ENCODE results near the gene SETD2. TPM values are rescaled to one million over a fixed set of nuclear protein-coding genes. Genes with fewer than 3 reads are reported as not detected.

The SETD2 gene
- total RNA-seq, 4 donors from 2014 or later, result 54.3 to 113 (median 67.9) TPM

DNA sequence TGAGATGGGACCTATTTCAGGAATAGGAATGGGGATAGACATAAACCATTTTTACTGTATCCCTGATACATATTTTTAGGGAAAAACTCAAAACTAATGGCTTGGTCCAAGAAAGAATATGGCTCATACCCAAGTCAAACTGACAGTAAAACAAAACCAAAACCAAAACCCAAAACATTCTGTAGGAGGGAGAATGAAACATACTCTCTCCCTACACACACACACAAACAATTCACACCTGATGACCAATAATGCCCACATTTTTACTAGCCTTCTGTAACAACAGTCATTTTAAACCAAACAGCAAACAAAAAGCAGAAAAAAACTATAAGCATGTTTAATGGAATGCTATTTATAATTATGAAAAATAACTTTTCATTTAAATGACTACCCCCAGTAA, 109.5 kb downstream of the SETD2 start:
- Histone ChIP-seq H3K9me3 (no peaks in the 10 kb centered on the region), H3K27me3 (no peaks in the 10 kb centered on the region), H3K4me3 (no peak overlapping the region), H3K27ac (no peak overlapping the region), H3K36me3 (peaks cover 0 to 9% (median 5%) of the 10 kb centered on the region in 4 donors), H3K4me1 (peaks cover 0 to 7% (median 0%) of the 10 kb centered on the region in 4 donors)
- in situ Hi-C loops (cut with MboI; ENCODE audit: low pct_ligation_motif_present in 1 of 4, low pct_unique_long_range_greater_than_20kb in 1 of 4, low sequenced_read_pairs in 3 of 4), result no loop called here
- no peak for DNase-seq
- intact Hi-C loops (cut with DNase I; ENCODE audit: low total_unique reads), result no loop called here
- TF ChIP-seq POLR2A (IDR thresholded peaks at IDR 0.05), result no peak
- no peak for TF ChIP-seq EP300 (IDR thresholded peaks at IDR 0.05; ENCODE audit: low read depth)
- TF ChIP-seq, protein P1, sequence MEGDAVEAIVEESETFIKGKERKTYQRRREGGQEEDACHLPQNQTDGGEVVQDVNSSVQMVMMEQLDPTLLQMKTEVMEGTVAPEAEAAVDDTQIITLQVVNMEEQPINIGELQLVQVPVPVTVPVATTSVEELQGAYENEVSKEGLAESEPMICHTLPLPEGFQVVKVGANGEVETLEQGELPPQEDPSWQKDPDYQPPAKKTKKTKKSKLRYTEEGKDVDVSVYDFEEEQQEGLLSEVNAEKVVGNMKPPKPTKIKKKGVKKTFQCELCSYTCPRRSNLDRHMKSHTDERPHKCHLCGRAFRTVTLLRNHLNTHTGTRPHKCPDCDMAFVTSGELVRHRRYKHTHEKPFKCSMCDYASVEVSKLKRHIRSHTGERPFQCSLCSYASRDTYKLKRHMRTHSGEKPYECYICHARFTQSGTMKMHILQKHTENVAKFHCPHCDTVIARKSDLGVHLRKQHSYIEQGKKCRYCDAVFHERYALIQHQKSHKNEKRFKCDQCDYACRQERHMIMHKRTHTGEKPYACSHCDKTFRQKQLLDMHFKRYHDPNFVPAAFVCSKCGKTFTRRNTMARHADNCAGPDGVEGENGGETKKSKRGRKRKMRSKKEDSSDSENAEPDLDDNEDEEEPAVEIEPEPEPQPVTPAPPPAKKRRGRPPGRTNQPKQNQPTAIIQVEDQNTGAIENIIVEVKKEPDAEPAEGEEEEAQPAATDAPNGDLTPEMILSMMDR (IDR thresholded peaks at IDR 0.05), result no peak
- no peak for TF ChIP-seq POLR2AphosphoS5 (IDR thresholded peaks at IDR 0.05)

DNA sequence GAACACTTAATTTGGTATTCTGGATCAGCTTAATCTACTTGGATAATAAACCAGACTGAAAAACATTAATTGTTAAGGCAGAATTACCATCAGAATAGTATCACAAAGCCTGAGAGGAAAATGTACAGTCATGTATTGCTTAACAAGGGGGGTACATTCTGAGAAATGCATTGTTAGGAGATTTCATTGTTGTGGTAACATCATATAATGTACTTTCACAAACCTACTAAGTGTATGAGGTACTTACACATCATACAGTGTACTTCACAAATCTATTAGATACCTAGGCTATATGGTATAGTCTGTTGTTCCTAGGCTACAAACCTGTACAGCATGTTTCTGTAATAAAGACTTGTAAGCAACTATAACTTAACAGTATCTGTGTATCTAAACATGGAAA, 116.2 kb downstream of the SETD2 start:
- Histone ChIP-seq H3K36me3 (peaks cover 0 to 8% (median 0%) of the 10 kb centered on the region in 4 donors), H3K27me3 (no peaks in the 10 kb centered on the region), H3K4me1 (peaks cover 0 to 7% (median 1%) of the 10 kb centered on the region in 4 donors), H3K9me3 (no peaks in the 10 kb centered on the region), H3K4me3 (no peak overlapping the region), H3K27ac (no peak overlapping the region)
- no peak for DNase-seq
- in situ Hi-C loops (cut with MboI; ENCODE audit: low pct_ligation_motif_present in 1 of 4, low pct_unique_long_range_greater_than_20kb in 1 of 4, low sequenced_read_pairs in 3 of 4), result no loop called here
- TF ChIP-seq, protein P1 (IDR thresholded peaks at IDR 0.05), result no peak
- no peak for TF ChIP-seq EP300 (IDR thresholded peaks at IDR 0.05; ENCODE audit: low read depth)
- no peak for TF ChIP-seq POLR2A (IDR thresholded peaks at IDR 0.05)
- no peak for TF ChIP-seq POLR2AphosphoS5 (IDR thresholded peaks at IDR 0.05)
- intact Hi-C loops (cut with DNase I; ENCODE audit: low total_unique reads), result no loop called here

DNA sequence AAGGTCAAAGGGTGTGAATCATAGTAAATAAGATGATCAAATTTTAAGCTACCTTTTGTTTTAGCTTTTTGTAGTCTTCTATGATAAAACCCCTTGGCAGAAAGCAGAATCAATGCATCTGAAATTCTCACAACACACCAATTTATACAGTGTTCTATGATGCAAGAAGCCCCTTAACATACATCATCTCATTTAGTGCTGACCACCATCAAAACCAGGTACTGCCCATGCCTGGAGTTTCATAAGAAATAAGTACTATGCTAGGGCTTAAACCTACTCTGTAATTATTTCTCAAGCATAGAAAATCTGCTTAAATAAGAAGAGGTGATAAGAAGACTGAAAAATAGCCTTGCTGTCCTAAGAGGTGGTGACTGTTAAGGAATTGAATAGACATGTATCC, 116.8 kb downstream of the SETD2 start:
- H3K27ac ChIP-seq, result no peak overlapping the region
- no peak overlapping the region for H3K4me3 ChIP-seq
- intact Hi-C loops (cut with DNase I; ENCODE audit: low total_unique reads) (no loop called here), in situ Hi-C loops (cut with MboI; ENCODE audit: low pct_ligation_motif_present in 1 of 4, low pct_unique_long_range_greater_than_20kb in 1 of 4, low sequenced_read_pairs in 3 of 4) (no loop called here)
- peaks cover 0 to 10% (median 2%) of the 10 kb centered on the region in 4 donors for H3K36me3 ChIP-seq
- DNase-seq, result no peak
- H3K4me1 ChIP-seq, result peaks cover 0 to 13% (median 6%) of the 10 kb centered on the region in 4 donors
- H3K27me3 ChIP-seq, result no peaks in the 10 kb centered on the region
- TF ChIP-seq POLR2A (IDR thresholded peaks at IDR 0.05), result no peak
- TF ChIP-seq, protein P1 (IDR thresholded peaks at IDR 0.05), result no peak
- no peak for TF ChIP-seq EP300 (IDR thresholded peaks at IDR 0.05; ENCODE audit: low read depth)
- TF ChIP-seq POLR2AphosphoS5 (IDR thresholded peaks at IDR 0.05), result no peak
- no peaks in the 10 kb centered on the region for H3K9me3 ChIP-seq

DNA sequence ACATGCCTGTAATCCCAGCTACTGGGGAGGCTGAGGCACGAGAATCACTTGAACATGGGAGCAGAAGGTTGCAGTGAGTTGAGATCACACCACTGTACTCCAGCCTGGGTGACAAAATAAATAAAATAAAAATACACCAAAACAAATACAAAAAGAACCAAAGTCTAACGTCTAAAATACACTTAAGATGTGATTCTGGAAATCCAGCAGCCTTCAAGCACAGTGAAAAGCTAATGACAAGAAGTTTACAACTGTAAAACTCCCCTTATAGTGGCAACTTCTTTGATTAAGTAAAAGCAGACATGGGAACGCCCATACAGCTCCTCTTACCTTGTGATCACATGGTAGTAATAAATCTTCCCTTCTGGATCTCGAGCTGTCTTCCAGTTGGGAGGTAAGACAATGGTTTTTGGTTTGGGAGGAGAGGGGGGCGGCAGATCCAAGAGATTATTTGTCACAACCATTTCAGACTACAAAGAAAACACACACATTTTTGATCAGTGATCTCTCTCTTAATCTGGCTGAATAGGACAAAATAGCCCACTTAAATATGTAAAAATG, 121.6 kb downstream of the SETD2 start:
- WGBS, 2 donors (ENCODE audit: low coverage in 1 of 2), result 55 to 66% methylated on average over 4 to 5 of the region's 5 CpGs
- no peak for DNase-seq
- Histone ChIP-seq H3K36me3 (peaks cover 0 to 43% (median 14%) of the 10 kb centered on the region in 4 donors), H3K4me1 (peaks cover 0 to 15% (median 6%) of the 10 kb centered on the region in 4 donors), H3K27ac (no peak overlapping the region), H3K9me3 (no peaks in the 10 kb centered on the region), H3K27me3 (no peaks in the 10 kb centered on the region), H3K4me3 (no peak overlapping the region)
- in situ Hi-C loops (cut with MboI; ENCODE audit: low pct_ligation_motif_present in 1 of 4, low pct_unique_long_range_greater_than_20kb in 1 of 4, low sequenced_read_pairs in 3 of 4), result no loop called here
- intact Hi-C loops (cut with DNase I; ENCODE audit: low total_unique reads), result no loop called here
- TF ChIP-seq, protein P1 (IDR thresholded peaks at IDR 0.05), result no peak
- TF ChIP-seq POLR2A (IDR thresholded peaks at IDR 0.05) (no peak), EP300 (IDR thresholded peaks at IDR 0.05; ENCODE audit: low read depth) (no peak), POLR2AphosphoS5 (IDR thresholded peaks at IDR 0.05) (no peak)

Measured in transverse colon (tissue), 4 donors.